Suppressor macrophage treated with lipopolysaccharide for 4 hours (primary cell): ENCODE results near the gene NTM.
"Not testable (repeated sequence)": the region's sequence is repeated elsewhere in the genome, so short reads cannot be mapped to it uniquely, and the experiment has no call there.

Source experiments
- DNase-seq: peaks from one replicate; pipeline ENCODE4 v3.0.0-alpha.2; 2020

NTM gene

DNA sequence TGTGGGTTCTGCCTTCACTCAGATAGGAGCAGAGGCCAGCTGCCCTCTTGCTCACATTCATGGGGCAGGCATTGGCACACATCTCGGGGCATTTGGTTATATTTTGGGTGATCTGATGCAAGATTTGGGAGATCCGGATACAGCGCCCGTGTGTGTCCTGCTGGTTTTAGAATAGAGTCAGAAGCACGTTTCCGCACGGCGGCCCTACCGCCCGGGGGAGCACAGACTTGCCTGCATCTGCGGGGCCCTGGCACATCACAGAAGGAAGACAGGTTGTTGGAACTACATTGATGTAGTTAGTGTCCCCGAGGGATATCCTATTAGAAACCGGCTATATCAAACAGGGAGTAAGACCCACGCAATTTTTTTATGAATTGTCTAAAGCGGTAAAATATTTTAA, 982.8 kb downstream of the NTM start:
- no peak for DNase-seq

DNA sequence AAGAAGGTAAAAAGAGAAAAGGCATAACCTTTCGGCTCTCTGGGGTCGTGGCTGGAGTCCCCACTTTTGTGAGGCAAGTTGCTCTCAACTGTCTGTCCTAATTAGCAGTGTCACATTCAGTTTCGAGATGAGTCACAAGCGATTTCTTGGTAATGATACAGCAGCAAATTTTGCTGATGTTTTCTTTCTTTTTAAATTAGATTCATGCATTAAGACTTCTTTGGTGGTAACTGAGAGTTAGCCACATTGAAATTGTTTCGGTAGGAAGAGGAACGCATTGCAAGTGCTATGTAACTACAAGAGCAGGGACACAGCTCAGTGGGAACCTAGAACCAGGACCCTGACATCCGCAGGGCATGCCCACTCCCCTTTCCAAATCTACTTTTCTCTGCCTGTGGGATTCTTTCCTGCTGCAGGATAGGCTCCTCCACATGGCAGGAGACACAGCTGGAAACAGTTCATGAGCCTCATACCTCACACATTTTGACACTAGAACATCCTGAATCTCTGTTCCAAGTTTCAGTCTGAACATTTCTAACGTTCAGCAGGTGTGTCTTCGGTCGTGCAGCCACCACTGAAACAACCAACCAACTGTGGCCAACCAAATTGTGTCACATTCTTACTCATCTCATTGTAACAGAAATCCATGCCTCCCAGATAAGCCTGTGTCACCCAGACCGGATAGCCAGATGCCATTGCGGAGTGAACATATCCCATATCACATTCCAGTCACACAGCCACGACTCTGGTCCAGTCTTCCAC, 987.6 kb downstream of the NTM start:
- no peak for DNase-seq

GRCh38 chr11:132358573-132358953, 988.1 kb downstream of the NTM start:
- no peak for DNase-seq

- no peak for DNase-seq
Observed at GRCh38 chr11:132361011-132361550, 990.7 kb downstream of the NTM start.

DNA sequence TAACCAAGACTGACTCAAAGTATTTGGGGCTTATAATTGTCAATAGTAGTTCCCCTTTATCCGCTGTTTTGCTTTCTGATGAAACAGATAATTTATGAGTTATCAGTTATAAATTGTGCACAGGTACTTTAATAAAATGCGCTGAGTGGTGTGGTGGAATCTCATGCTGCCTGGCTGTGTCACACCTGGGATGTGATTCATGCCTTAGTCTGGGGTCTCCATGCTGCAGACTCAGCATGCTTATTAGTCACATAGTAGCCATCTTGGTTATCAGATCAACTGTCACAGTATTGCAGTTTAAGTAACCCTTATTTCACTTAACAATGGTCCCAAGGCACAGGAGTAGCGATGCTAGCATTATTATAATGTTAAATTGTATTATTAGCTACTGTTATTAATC, 995.2 kb downstream of the NTM start:
- DNase-seq: no peak

DNA sequence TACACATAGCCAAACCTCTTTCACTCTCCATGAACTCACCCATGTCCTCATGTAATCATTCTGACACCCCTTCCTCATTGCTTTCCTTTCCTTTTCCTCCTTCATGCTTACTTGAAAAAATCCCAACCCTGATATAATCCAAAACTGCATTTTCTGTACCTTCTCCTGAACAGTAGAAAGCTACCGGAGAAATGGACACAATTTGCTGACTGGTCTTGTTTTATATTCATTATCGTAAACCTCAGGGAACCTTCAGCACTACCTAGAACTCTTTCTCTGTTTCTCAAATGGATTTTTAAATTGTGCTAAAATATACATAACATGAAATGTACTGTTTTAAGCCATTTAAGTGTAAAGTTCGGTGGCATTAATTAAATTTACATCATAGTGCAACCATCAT, 996.9 kb downstream of the NTM start:
- DNase-seq: no peak

DNA sequence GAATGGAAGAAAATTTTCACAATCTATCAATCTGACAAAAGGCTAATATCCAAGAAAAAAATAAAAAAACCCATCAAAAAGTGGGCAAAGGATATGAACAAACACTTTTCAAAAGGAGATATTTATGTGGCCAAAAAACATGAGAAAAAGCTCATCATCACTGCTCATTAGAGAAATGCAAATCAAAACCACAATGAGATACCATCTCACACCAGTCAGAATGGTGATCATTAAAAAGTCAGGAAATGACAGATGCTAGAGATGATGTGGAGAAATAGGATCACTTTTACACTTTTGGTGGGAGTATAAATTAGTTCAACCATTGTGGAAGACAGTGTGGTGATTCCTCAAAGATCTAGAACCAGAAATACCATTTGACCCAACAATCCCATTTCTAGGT, 999.7 kb downstream of the NTM start:
- DNase-seq: not testable (repeated sequence)

GRCh38 chr11:132373405-132374143, 1003.2 kb downstream of the NTM start:
- DNase-seq: no peak

DNA sequence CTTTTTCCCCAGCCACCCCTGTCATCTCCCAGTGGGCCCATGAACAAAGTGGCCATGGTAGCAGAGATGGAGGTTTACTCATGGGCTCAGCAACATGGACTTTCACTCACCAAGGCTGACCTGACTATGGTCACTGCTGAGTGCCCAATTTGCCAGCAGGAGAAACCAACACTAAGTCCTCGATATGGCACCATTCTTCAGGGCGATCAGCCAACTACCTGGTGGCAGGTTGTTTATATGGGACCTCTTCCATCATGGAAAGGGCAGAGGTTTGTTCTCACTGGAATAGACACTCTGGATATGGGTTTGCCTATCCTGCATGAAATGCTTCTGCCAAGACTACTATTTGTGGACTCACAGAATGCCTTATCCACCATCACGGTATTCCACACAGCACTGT, 1009.1 kb downstream of the NTM start:
- DNase-seq: no peak
